Heart right ventricle (tissue), 16 donors: Measurements from ENCODE around the gene TMEM215. TPM values are rescaled to one million over a fixed set of nuclear protein-coding genes. Genes with fewer than 3 reads are reported as not detected.

Experiments
- ATAC-seq, 8 donors: fragments of 200-7000 bp; cut with Tn5 transposase; one replicate each; pipeline ENCODE4 v1.9.1; 2020; ENCODE audit warnings: mild to moderate bottlenecking in 8 of 8, moderate library complexity in 8 of 8, moderate number of reproducible peaks in 1 of 8
- DNase-seq, 2 donors: peaks; one replicate each; pipeline ENCODE4 v3.0.0-alpha.2; 2020
- H3K27ac ChIP-seq, 10 donors: fragments of 200-600 bp; sonication (generic) in 2 of 10; one replicate each; pipeline versions ENCODE4 v1.5.0 to v1.8.0; 2020 to 2022; ENCODE audit warnings: mild to moderate bottlenecking in 3 of 10
- H3K27me3 ChIP-seq, 7 donors: fragments of 200-600 bp; one replicate each; pipeline ENCODE4 v1.8.0; 2021 to 2022; ENCODE audit warnings: mild to moderate bottlenecking in 2 of 7
- H3K36me3 ChIP-seq, 9 donors: fragments of 200-600 bp; sonication (generic) in 1 of 9; one replicate each; pipeline versions ENCODE4 v1.5.0 to v1.8.0; 2020 to 2022; ENCODE audit warnings: mild to moderate bottlenecking in 2 of 9
- H3K4me1 ChIP-seq, 9 donors: fragments of 200-600 bp; sonication (generic) in 1 of 9; one replicate each; pipeline versions ENCODE4 v1.5.0 to v1.8.0; 2020 to 2022; ENCODE audit warnings: mild to moderate bottlenecking in 4 of 9
- H3K4me3 ChIP-seq, 10 donors: fragments of 200-600 bp; sonication (generic) in 2 of 10; one replicate each; pipeline versions ENCODE4 v1.5.0 to v1.8.0; 2020 to 2022; ENCODE audit warnings: mild to moderate bottlenecking in 7 of 10, moderate library complexity in 2 of 10
- H3K9me3 ChIP-seq, 11 donors: fragments of 200-600 bp in 10 of 11; sonication (generic) in 2 of 11; one replicate each; pipeline versions ENCODE4 v1.5.0 to v1.8.0; 2013 to 2022; ENCODE audit warnings: mild to moderate bottlenecking in 2 of 11, control low read depth in 1 of 11, moderate library complexity in 1 of 11
- CTCF ChIP-seq, 9 donors: fragments of 200-600 bp; sonication (generic) in 2 of 9; IDR thresholded peaks; one replicate each; pipeline versions ENCODE4 v1.5.0 to v1.8.0; 2021 to 2022; ENCODE audit warnings: antibody characterized with exemption in 9 of 9, mild to moderate bottlenecking in 5 of 9, moderate library complexity in 1 of 9
- WGBS, 2 donors: extraction: QIAGEN DNeasy Blood & Tissue Kit; methylation state at CpG; one replicate each; pipeline ENCODE4 v1.1.7; 2013; ENCODE audit warnings: inconsistent platforms in 1 of 2; 5-methylcytosine and 5-hydroxymethylcytosine counted together
- intact Hi-C, 10 donors: fragments of 100-400 bp; cut with DNase I; formaldehyde crosslinking; loops; one replicate each; pipeline versions ENCODE4 v1.11.1 to v1.14.2; 2022
- polyA plus RNA-seq, 2 donors: library from polyadenylated mRNA; stranded (reverse); fragments of 200-250 nt; gene quantifications; one replicate each; pipeline ENCODE4 v1.2.3, GENCODE V29; 2013
- total RNA-seq, 10 donors: library from RNA; stranded (reverse); fragmentation: NEBNext Ultra II Directional in 3 of 10; extraction: Animal tissue kit (Norgen Biotek cat#: 25700) in 3 of 10; gene quantifications; one replicate each; pipeline versions ENCODE4 v1.2.1 to v1.2.4, GENCODE V29; 2021 to 2023
- donor health status: Arrhythmogenic right ventricular cardiomyopathy.
- donor health status: ischemic (EF 13 %, LVEDD 7.1; RV severe dilation, severe dysfunction).
- donor health status: healthy with polysubstance abuse.
- donor health status: DM: no; HTN: yes; CAD: no.
- donor health status: DM: no; HTN: no; CAD: no.
- donor health status: ischemic (EF 25% LVEDD 6.9; RV normal size, moderate dysfunction).
- donor health status: ischemic (EF 25% LVEDD 5.7; RV mildly dilated, moderate dysfunction).
- donor health status: healthy.
- donor health status: DM: yes; HTN: yes; CAD: no.
- donor health status: Ischemic cardiomyopathy.
- donor health status: ischemic (EF 35%, LVEDD 5.7; RV mildly dilated, moderate dysfunction).
- donor health status: nonischemic (EF 11% LVEDD 7.7; RV severe dilation, severe dysfunction).
- donor health status: DM: yes; HTN: yes; CAD: no.
- donor health status: PGD.
- donor health status: ischemic (EF 29% LVEDD 5.4; RV normal size, mild dysfunction).
- donor health status: nonischemic (EF 23%, LVEDD 6.1; RV moderate dilation, normal function).

TMEM215 gene
- total and polyA plus RNA-seq, 12 donors, result not detected

- WGBS, 2 donors, result 57 to 61% methylated on average over 4 of the region's 4 CpGs
- intact Hi-C loops, result loop anchor here in 1 of 10 donors (10.0 kb wide), 1 partner anchor 64 kb away; no protein-coding TSS in a partner anchor
Measured at GRCh38 chr9:32820322-32820721, 37.0 kb downstream of the TMEM215 start.

DNA sequence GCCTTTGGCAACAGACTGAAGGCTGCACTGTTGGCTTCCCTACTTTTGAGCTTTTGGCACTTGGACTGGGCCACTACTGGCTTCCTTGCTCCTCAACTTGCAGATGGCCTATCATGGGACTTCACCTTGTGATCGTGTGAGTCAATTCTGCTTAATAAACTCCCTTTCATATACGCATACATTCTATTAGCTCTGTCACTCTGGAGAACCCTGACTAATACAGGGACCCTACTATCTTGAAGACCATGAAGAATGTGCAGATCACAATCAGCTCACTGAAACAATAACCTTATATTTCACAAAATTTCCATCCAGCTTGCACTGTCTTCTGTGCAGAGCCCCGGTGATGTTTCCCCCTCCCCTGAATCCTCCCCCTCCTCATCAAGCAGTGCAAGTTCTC lies 39.8 kb downstream of the TMEM215 start:
- ATAC-seq, result no peak
- no peak for DNase-seq
- WGBS, 2 donors, result 79 to 88% methylated on average over 3 of the region's 3 CpGs
- H3K27me3 ChIP-seq, result peaks cover 0 to 4% (median 0%) of the 10 kb centered on the region in 7 donors
- intact Hi-C loops, result loop anchor here in 1 of 10 donors (10.0 kb wide), 1 partner anchor 62 kb away; no protein-coding TSS in a partner anchor
- TF ChIP-seq CTCF (IDR thresholded peaks at IDR 0.05), result no peak
- no peaks in the 10 kb centered on the region for H3K4me1 ChIP-seq
- H3K36me3 ChIP-seq, result no peaks in the 10 kb centered on the region
- no peaks in the 10 kb centered on the region for H3K9me3 ChIP-seq
- H3K27ac ChIP-seq, result no peak overlapping the region
- no peak overlapping the region for H3K4me3 ChIP-seq

More at GRCh38 chr9:32820322-32820721, 37.0 kb downstream of the TMEM215 start:
- no peak for ATAC-seq
- no peaks in the 10 kb centered on the region for H3K36me3 ChIP-seq
- H3K4me1 ChIP-seq, result no peaks in the 10 kb centered on the region
- no peak overlapping the region for H3K27ac ChIP-seq
- DNase-seq, result no peak
- no peaks in the 10 kb centered on the region for H3K9me3 ChIP-seq
- peaks cover 0 to 7% (median 0%) of the 10 kb centered on the region in 7 donors for H3K27me3 ChIP-seq
- H3K4me3 ChIP-seq, result no peak overlapping the region
- TF ChIP-seq CTCF (IDR thresholded peaks at IDR 0.05), result no peak

- Histone ChIP-seq H3K27ac (no peak overlapping the region), H3K4me1 (no peaks in the 10 kb centered on the region), H3K9me3 (no peaks in the 10 kb centered on the region), H3K4me3 (no peak overlapping the region), H3K27me3 (peaks cover 0 to 4% (median 0%) of the 10 kb centered on the region in 7 donors), H3K36me3 (no peaks in the 10 kb centered on the region)
- DNase-seq (no peak), ATAC-seq (no peak)
- intact Hi-C loops, result loop anchor here in 1 of 10 donors (10.0 kb wide), 1 partner anchor 61 kb away; no protein-coding TSS in a partner anchor
- no peak for TF ChIP-seq CTCF (IDR thresholded peaks at IDR 0.05)
Measured at GRCh38 chr9:32823551-32823950, 40.2 kb downstream of the TMEM215 start.

GRCh38 chr9:32825203-32825602 lies 41.9 kb downstream of the TMEM215 start:
- no peak for DNase-seq
- Histone ChIP-seq H3K27me3 (peaks cover 0 to 7% (median 0%) of the 10 kb centered on the region in 7 donors), H3K36me3 (no peaks in the 10 kb centered on the region), H3K9me3 (no peaks in the 10 kb centered on the region), H3K27ac (no peak overlapping the region), H3K4me3 (no peak overlapping the region), H3K4me1 (no peaks in the 10 kb centered on the region)
- intact Hi-C loops, result loop anchor here in 1 of 10 donors (10.0 kb wide), 1 partner anchor 60 kb away; no protein-coding TSS in a partner anchor
- 62 to 92% methylated on average over 2 of the region's 2 CpGs for WGBS, 2 donors
- ATAC-seq, result no peak
- no peak for TF ChIP-seq CTCF (IDR thresholded peaks at IDR 0.05)
